HepG2 (cell line): ENCODE measurements around the gene SLX9.

Experiments used
- CEBPB ChIP-seq: IDR thresholded peaks from 2 replicates; pipeline ENCODE4 v1.6.1; 2011; ENCODE audit warnings: low read depth, low read length, improper control_type of control experiment, borderline replicate concordance
- HDAC6 ChIP-seq: fragments of 200-600 bp; sonication (generic); IDR thresholded peaks from 2 replicates; pipeline ENCODE4 v1.7.0; 2017; ENCODE audit warnings: mild to moderate bottlenecking, antibody characterized with exemption, low read length, low read depth
- RELA ChIP-seq: sonication (generic); formaldehyde crosslinking; IDR thresholded peaks from 2 replicates; pipeline ENCODE4 v1.4.0; 2020; ENCODE audit warnings: missing genetic modification reagents
- SPEN ChIP-seq: sonication (generic); formaldehyde crosslinking; IDR thresholded peaks from 2 replicates; pipeline ENCODE4 v1.5.1; 2020; ENCODE audit warnings: low read depth, mild to moderate bottlenecking, missing genetic modification reagents
- ZNF660 ChIP-seq: sonication (generic); formaldehyde crosslinking; IDR thresholded peaks from 2 replicates; pipeline ENCODE4 v1.5.1; 2020; ENCODE audit warnings: mild to moderate bottlenecking, low read depth, missing genetic modification reagents, borderline replicate concordance
- TF ChIP-seq, protein P1 (sequence below): sonication (generic); formaldehyde crosslinking; IDR thresholded peaks from 2 replicates; pipeline ENCODE4 v1.4.0; 2020; ENCODE audit warnings: missing genetic modification reagents, mild to moderate bottlenecking, borderline replicate concordance

- no peak for TF ChIP-seq ZNF660 (CRISPR knock-in tag)
- TF ChIP-seq HDAC6: no peak
- no peak for TF ChIP-seq CEBPB
- TF ChIP-seq, protein P1, sequence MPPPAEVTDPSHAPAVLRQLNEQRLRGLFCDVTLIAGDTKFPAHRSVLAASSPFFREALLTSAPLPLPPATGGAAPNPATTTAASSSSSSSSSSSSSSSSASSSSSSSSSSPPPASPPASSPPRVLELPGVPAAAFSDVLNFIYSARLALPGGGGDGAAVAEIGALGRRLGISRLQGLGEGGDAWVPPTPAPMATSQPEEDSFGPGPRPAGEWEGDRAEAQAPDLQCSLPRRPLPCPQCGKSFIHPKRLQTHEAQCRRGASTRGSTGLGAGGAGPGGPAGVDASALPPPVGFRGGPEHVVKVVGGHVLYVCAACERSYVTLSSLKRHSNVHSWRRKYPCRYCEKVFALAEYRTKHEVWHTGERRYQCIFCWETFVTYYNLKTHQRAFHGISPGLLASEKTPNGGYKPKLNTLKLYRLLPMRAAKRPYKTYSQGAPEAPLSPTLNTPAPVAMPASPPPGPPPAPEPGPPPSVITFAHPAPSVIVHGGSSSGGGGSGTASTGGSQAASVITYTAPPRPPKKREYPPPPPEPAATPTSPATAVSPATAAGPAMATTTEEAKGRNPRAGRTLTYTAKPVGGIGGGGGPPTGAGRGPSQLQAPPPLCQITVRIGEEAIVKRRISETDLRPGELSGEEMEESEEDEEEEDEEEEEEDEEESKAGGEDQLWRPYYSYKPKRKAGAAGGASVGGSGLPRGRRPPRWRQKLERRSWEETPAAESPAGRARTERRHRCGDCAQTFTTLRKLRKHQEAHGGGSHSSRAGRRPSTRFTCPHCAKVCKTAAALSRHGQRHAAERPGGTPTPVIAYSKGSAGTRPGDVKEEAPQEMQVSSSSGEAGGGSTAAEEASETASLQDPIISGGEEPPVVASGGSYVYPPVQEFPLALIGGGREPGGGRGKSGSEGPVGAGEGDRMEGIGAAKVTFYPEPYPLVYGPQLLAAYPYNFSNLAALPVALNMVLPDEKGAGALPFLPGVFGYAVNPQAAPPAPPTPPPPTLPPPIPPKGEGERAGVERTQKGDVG (CRISPR knock-in tag): no peak; the same call in 1 of the 2 replicates
- TF ChIP-seq RELA (CRISPR knock-in tag): no peak
- TF ChIP-seq SPEN (CRISPR knock-in tag): no peak
These were observed 75.1 kb downstream of the SLX9 start for GRCh38 chr21:45014747-45015468.
